Measurements from ENCODE around the gene ZFR.
"Not testable (repeated sequence)": the region's sequence is repeated elsewhere in the genome, so short reads cannot be mapped to it uniquely, and the experiment has no call there.

The ZFR gene

GRCh38 chr5:32379421-32379820, 65.1 kb downstream of the ZFR start:
- Histone ChIP-seq H3K4me1 (ENCODE audit: insufficient read depth, low read length) (no peaks in the 10 kb centered on the region), H3K9ac (ENCODE audit: low read depth, low read length) (no peak overlapping the region), H3K36me3 (ENCODE audit: insufficient read depth, low read length) (peaks cover 11% of the 10 kb centered on the region), H3K9me3 (ENCODE audit: control insufficient read depth, insufficient read depth, low read length) (no peaks in the 10 kb centered on the region)

GRCh38 chr5:32378966-32379365, 65.6 kb downstream of the ZFR start:
- Histone ChIP-seq H3K9ac (ENCODE audit: low read depth, low read length) (no peak overlapping the region), H3K36me3 (ENCODE audit: insufficient read depth, low read length) (peaks cover 11% of the 10 kb centered on the region), H3K4me1 (ENCODE audit: insufficient read depth, low read length) (no peaks in the 10 kb centered on the region), H3K9me3 (ENCODE audit: control insufficient read depth, insufficient read depth, low read length) (no peaks in the 10 kb centered on the region)

- H3K9ac ChIP-seq (ENCODE audit: low read depth, low read length): no peak overlapping the region
- H3K36me3 ChIP-seq (ENCODE audit: insufficient read depth, low read length): no peaks in the 10 kb centered on the region
- H3K4me1 ChIP-seq (ENCODE audit: insufficient read depth, low read length): no peaks in the 10 kb centered on the region
These were observed 74.9 kb downstream of the ZFR start for GRCh38 chr5:32369542-32370155.

GRCh38 chr5:32369032-32369431, 75.5 kb downstream of the ZFR start:
- H3K9me3 ChIP-seq (ENCODE audit: control insufficient read depth, insufficient read depth, low read length): no peaks in the 10 kb centered on the region
- H3K4me1 ChIP-seq (ENCODE audit: insufficient read depth, low read length): no peaks in the 10 kb centered on the region
- no peaks in the 10 kb centered on the region; the same call in 1 of the 2 replicates for H3K36me3 ChIP-seq (ENCODE audit: insufficient read depth, low read length)
- H3K9ac ChIP-seq (ENCODE audit: low read depth, low read length): no peak overlapping the region

More at GRCh38 chr5:32369542-32370155, 74.9 kb downstream of the ZFR start:
- no peaks in the 10 kb centered on the region for H3K9me3 ChIP-seq (ENCODE audit: control insufficient read depth, insufficient read depth, low read length)

GRCh38 chr5:32367271-32367670, 77.3 kb downstream of the ZFR start:
- not testable (repeated sequence) for H3K36me3 ChIP-seq (ENCODE audit: insufficient read depth, low read length); H3K4me1 ChIP-seq (ENCODE audit: insufficient read depth, low read length); H3K9me3 ChIP-seq (ENCODE audit: control insufficient read depth, insufficient read depth, low read length); H3K9ac ChIP-seq (ENCODE audit: low read depth, low read length)

GRCh38 chr5:32365623-32366022, 78.9 kb downstream of the ZFR start:
- Histone ChIP-seq H3K9ac (ENCODE audit: low read depth, low read length) (no peak overlapping the region), H3K4me1 (ENCODE audit: insufficient read depth, low read length) (no peaks in the 10 kb centered on the region), H3K36me3 (ENCODE audit: insufficient read depth, low read length) (no peaks in the 10 kb centered on the region; the same call in 1 of the 2 replicates), H3K9me3 (ENCODE audit: control insufficient read depth, insufficient read depth, low read length) (no peaks in the 10 kb centered on the region)

GRCh38 chr5:32363030-32363429, 81.5 kb downstream of the ZFR start:
- Histone ChIP-seq H3K4me1 (ENCODE audit: insufficient read depth, low read length) (peaks cover 12% of the 10 kb centered on the region), H3K9ac (ENCODE audit: low read depth, low read length) (no peak overlapping the region), H3K36me3 (ENCODE audit: insufficient read depth, low read length) (no peaks in the 10 kb centered on the region; the same call in 1 of the 2 replicates), H3K9me3 (ENCODE audit: control insufficient read depth, insufficient read depth, low read length) (no peaks in the 10 kb centered on the region)

GRCh38 chr5:32362527-32362926, 82.0 kb downstream of the ZFR start:
- Histone ChIP-seq H3K4me1 (ENCODE audit: insufficient read depth, low read length) (peaks cover 12% of the 10 kb centered on the region), H3K9ac (ENCODE audit: low read depth, low read length) (no peak overlapping the region), H3K9me3 (ENCODE audit: control insufficient read depth, insufficient read depth, low read length) (no peaks in the 10 kb centered on the region), H3K36me3 (ENCODE audit: insufficient read depth, low read length) (no peaks in the 10 kb centered on the region; the same call in 1 of the 2 replicates)

- Histone ChIP-seq H3K9me3 (ENCODE audit: control insufficient read depth, insufficient read depth, low read length) (no peaks in the 10 kb centered on the region), H3K9ac (ENCODE audit: low read depth, low read length) (no peak overlapping the region), H3K4me1 (ENCODE audit: insufficient read depth, low read length) (peaks cover 12% of the 10 kb centered on the region), H3K36me3 (ENCODE audit: insufficient read depth, low read length) (peaks cover 4% of the 10 kb centered on the region)
These were observed 83.6 kb downstream of the ZFR start for GRCh38 chr5:32360906-32361305.

GRCh38 chr5:32358611-32359010, 85.9 kb downstream of the ZFR start:
- Histone ChIP-seq H3K36me3 (ENCODE audit: insufficient read depth, low read length) (peaks cover 4% of the 10 kb centered on the region), H3K9me3 (ENCODE audit: control insufficient read depth, insufficient read depth, low read length) (no peaks in the 10 kb centered on the region), H3K9ac (ENCODE audit: low read depth, low read length) (no peak overlapping the region), H3K4me1 (ENCODE audit: insufficient read depth, low read length) (peaks cover 12% of the 10 kb centered on the region)

- Histone ChIP-seq H3K9ac (ENCODE audit: low read depth, low read length) (no peak overlapping the region), H3K9me3 (ENCODE audit: control insufficient read depth, insufficient read depth, low read length) (no peaks in the 10 kb centered on the region), H3K4me1 (ENCODE audit: insufficient read depth, low read length) (peaks cover 12% of the 10 kb centered on the region), H3K36me3 (ENCODE audit: insufficient read depth, low read length) (peaks cover 4% of the 10 kb centered on the region)
These were observed 86.9 kb downstream of the ZFR start for GRCh38 chr5:32357658-32358057.

GRCh38 chr5:32355686-32356085, 88.9 kb downstream of the ZFR start:
- Histone ChIP-seq H3K9ac (ENCODE audit: low read depth, low read length) (no peak overlapping the region), H3K9me3 (ENCODE audit: control insufficient read depth, insufficient read depth, low read length) (no peaks in the 10 kb centered on the region), H3K36me3 (ENCODE audit: insufficient read depth, low read length) (peaks cover 4% of the 10 kb centered on the region), H3K4me1 (ENCODE audit: insufficient read depth, low read length) (peaks cover 12% of the 10 kb centered on the region)

- no peak overlapping the region for H3K9ac ChIP-seq (ENCODE audit: low read depth, low read length)
- H3K4me1 ChIP-seq (ENCODE audit: insufficient read depth, low read length): no peaks in the 10 kb centered on the region
- H3K36me3 ChIP-seq (ENCODE audit: insufficient read depth, low read length): peaks cover 4% of the 10 kb centered on the region
- peaks cover 8% of the 10 kb centered on the region; the same call in 1 of the 2 replicates for H3K9me3 ChIP-seq (ENCODE audit: control insufficient read depth, insufficient read depth, low read length)
These were observed 91.1 kb downstream of the ZFR start for GRCh38 chr5:32353420-32353819.

- peaks cover 4% of the 10 kb centered on the region for H3K36me3 ChIP-seq (ENCODE audit: insufficient read depth, low read length)
- H3K4me1 ChIP-seq (ENCODE audit: insufficient read depth, low read length): no peaks in the 10 kb centered on the region
- H3K9ac ChIP-seq (ENCODE audit: low read depth, low read length): no peak overlapping the region
- peaks cover 9% of the 10 kb centered on the region; the same call in 1 of the 2 replicates for H3K9me3 ChIP-seq (ENCODE audit: control insufficient read depth, insufficient read depth, low read length)
These were observed 91.9 kb downstream of the ZFR start for GRCh38 chr5:32352685-32353084.

GRCh38 chr5:32346869-32347268, 97.7 kb downstream of the ZFR start:
- H3K9ac ChIP-seq (ENCODE audit: low read depth, low read length): no peak overlapping the region
- no peaks in the 10 kb centered on the region for H3K36me3 ChIP-seq (ENCODE audit: insufficient read depth, low read length)
- peaks cover 15% of the 10 kb centered on the region for H3K9me3 ChIP-seq (ENCODE audit: control insufficient read depth, insufficient read depth, low read length)
- H3K4me1 ChIP-seq (ENCODE audit: insufficient read depth, low read length): no peaks in the 10 kb centered on the region
